Mononuclear cell (primary cell): ENCODE data around the gene POC1B. TPM values are rescaled to one million over a fixed set of nuclear protein-coding genes. Genes with fewer than 3 reads are reported as not detected.

ENCODE experiments used
- H3K27me3 ChIP-seq: 2 replicates; pipeline ENCODE4 v1.6.0; 2011; ENCODE audit warnings: low read length, control low read depth; ENCODE audit not compliant: insufficient read depth
- H3K4me1 ChIP-seq: 2 replicates; pipeline ENCODE4 v1.5.1; 2011; ENCODE audit warnings: mild to moderate bottlenecking, low read length, control low read depth; ENCODE audit not compliant: insufficient read depth
- H3K4me3 ChIP-seq: 2 replicates; pipeline ENCODE4 v1.5.1; 2011; ENCODE audit warnings: mild to moderate bottlenecking, low read length, moderate library complexity
- H3K9me3 ChIP-seq: 2 replicates; pipeline ENCODE4 v1.5.1; 2011; ENCODE audit warnings: low read depth, mild to moderate bottlenecking, control low read depth, low read length
- total RNA-seq: library from RNA; depleted of rRNA; stranded (reverse); fragments of >200 nt; gene quantifications from one replicate; pipeline ENCODE4 v1.2.3, GENCODE V29; 2012

POC1B gene
- 49.1 TPM for total RNA-seq

DNA sequence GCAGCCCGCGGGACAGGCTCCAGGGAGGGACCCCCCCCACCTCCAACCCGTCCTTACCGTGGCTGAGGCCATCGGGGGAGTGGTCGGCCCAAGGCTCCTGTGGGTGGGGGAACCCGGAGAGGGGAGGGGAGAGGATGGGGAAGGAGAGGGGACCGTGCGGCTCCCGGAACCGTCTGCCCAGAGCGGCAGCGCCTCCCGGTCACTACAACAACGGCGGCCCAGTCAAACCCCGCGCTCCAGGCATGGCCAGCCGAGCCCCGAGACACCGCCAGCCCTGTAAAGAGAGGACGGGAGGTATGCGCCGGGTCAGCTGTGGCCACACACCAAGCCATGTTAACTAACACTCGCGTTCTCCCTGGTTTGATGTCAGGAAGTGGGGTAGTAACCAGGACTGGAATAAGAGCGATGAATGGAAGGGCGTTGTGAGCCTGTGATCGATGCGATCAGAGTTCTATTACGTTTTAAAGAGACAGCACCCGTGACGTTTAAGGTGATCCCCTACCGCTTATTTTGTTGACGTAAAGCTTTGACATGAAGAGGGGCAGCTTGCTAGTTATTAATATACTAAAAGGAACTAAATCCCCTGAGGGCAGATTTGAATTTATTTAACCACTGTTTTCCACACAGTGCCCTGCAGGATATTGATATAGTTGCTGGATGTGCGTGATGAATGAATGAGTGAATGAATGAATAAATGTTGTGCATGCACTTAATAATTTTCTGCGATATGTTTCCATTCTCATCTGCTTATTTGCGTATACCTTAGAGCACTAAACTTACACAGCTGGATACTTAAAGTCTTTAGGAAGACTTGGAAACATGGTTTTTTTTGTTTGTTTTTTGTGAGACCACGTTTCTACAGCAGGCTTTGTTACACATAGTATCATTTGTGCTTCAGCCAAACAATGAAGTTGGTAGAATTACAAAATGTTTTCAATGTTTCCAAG, at the start of gene POC1B:
TSS of gene POC1B (minus strand) at position 224 of the 947 bp plus-strand sequence. CDS start at position 72, 152 bp downstream.
- H3K9me3 ChIP-seq, result no peaks in the 10 kb centered on the region
- H3K27me3 ChIP-seq, result no peaks in the 10 kb centered on the region
- H3K4me1 ChIP-seq, result peaks cover 43% of the 10 kb centered on the region
- peak within 1 kb of the TSS; percentile 96 for H3K4me3 ChIP-seq

- no peak overlapping the region for H3K4me3 ChIP-seq
- no peaks in the 10 kb centered on the region for H3K4me1 ChIP-seq
- no peaks in the 10 kb centered on the region for H3K27me3 ChIP-seq
- no peaks in the 10 kb centered on the region for H3K9me3 ChIP-seq
Observed at GRCh38 chr12:89575374-89575773, 49.5 kb upstream of the POC1B start.

- no peaks in the 10 kb centered on the region for H3K9me3 ChIP-seq
Observed at GRCh38 chr12:89574736-89575208, 48.9 kb upstream of the POC1B start.

DNA sequence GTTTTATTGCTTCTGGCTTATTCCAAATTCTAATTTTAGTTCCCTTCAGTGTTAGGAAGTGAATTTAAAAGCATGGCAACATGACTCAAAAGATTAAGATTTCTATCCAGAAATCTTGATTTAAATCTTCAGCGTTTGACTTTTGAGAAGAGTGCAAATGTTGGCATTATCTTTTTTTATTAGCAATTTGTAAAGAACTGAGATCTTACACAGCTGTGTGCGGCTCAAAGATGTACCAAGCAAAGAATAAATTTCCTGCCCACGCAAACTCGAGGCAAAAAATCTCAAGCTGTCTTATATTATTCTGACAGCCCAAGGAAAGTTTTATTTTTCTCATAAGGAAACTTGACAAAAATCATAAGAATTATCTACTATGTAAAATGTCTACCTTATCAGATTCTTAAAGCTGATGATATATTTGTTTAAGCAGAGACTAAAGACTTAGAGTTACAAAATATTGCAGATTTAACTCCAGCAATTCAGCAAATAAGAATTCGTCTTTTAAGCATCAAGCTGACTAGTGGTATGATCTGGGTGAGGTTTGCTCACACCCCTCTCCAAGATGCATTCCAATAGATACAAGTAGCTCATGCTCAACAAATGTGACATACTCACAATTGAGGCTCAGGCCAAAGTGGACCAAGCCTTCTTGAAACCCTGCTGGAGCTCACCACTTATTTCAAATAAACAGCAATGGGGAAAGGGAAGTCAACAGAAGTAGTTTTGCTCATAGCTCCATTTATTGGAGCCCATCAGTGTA, 47.4 kb upstream of the POC1B start:
- Histone ChIP-seq H3K27me3 (no peaks in the 10 kb centered on the region), H3K4me1 (no peaks in the 10 kb centered on the region), H3K4me3 (no peak overlapping the region), H3K9me3 (no peaks in the 10 kb centered on the region)

More at GRCh38 chr12:89574736-89575208, 48.9 kb upstream of the POC1B start:
- H3K27me3 ChIP-seq, result no peaks in the 10 kb centered on the region
- H3K4me3 ChIP-seq, result no peak overlapping the region
- H3K4me1 ChIP-seq, result no peaks in the 10 kb centered on the region

- H3K9me3 ChIP-seq, result no peaks in the 10 kb centered on the region
- no peak overlapping the region for H3K4me3 ChIP-seq
- H3K4me1 ChIP-seq, result no peaks in the 10 kb centered on the region
- H3K27me3 ChIP-seq, result no peaks in the 10 kb centered on the region
Observed at GRCh38 chr12:89571491-89572195, 45.8 kb upstream of the POC1B start.

- Histone ChIP-seq H3K4me1 (no peaks in the 10 kb centered on the region), H3K27me3 (no peaks in the 10 kb centered on the region), H3K9me3 (no peaks in the 10 kb centered on the region), H3K4me3 (no peak overlapping the region)
Observed at GRCh38 chr12:89568484-89568883, 42.6 kb upstream of the POC1B start.

DNA sequence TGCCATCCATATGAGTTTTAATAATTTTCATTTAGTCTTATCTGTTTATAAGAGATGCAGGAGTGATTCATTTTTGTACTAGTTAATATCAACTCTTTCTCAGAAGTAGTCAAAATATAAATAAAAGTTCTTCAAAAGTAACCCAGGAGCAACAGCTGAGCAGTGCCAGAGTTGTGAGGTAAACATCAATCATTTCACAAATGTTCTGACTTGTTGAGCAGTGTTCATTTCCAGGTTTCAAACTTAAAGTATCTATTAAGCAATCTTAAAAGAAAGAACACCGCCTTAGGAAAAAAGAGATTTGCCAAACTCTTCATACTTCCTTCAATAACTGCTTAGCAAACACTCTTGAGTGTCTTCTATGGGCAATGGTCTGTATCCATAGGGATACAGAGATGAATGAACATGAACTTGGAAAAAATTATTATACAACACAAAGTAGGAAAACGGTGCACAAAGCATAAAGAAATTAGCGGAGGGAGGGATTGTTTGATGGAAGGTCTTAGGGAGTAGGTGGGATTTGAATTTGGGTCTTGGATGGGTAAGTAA, 41.9 kb upstream of the POC1B start:
- Histone ChIP-seq H3K27me3 (no peaks in the 10 kb centered on the region), H3K4me3 (no peak overlapping the region), H3K9me3 (no peaks in the 10 kb centered on the region)

GRCh38 chr12:89566615-89567014, 40.8 kb upstream of the POC1B start:
- no peaks in the 10 kb centered on the region for H3K4me1 ChIP-seq
- H3K9me3 ChIP-seq, result no peaks in the 10 kb centered on the region
- no peak overlapping the region for H3K4me3 ChIP-seq
- H3K27me3 ChIP-seq, result no peaks in the 10 kb centered on the region

More for the DNA sequence above, 41.9 kb upstream of the POC1B start:
- H3K4me1 ChIP-seq, result no peaks in the 10 kb centered on the region

DNA sequence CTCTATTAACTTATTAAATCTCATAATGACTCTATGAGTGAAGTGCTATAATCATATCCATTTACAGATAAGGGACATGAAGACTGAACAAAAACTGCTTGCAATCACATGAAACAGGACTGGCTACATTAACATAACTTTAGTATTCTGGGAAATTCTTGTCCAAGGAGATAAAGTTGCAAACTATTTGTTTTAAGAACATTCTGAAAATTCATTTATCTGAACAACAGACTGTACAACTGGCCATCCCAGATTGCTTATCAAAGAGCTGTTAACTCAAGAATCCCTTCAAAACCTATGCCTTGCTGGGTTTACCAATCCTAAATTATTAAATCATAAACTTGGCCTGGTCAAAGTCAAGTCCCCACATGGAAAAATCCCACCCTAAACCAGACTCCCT, 39.2 kb upstream of the POC1B start:
- Histone ChIP-seq H3K4me1 (no peaks in the 10 kb centered on the region), H3K27me3 (no peaks in the 10 kb centered on the region)

DNA sequence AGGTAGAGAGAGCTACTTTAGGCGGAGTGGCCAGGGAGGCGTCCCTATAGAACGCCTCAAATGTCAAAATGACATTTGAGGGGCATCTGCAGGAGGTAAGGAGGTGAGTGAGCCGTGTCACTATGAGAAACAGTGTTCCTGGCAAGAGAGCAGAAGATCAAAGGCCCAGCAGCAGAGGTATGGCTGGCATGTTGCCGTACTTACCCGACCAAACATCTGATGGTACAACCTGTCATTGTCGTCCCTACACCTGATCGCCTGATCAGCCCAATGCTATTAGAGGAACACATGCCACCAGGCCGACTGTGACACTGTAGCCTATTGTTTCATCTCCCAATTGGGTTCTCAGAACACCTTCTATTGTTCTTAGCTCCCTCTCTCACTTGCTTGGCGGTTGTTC, 33.9 kb upstream of the POC1B start:
- Histone ChIP-seq H3K4me1 (no peaks in the 10 kb centered on the region), H3K27me3 (no peaks in the 10 kb centered on the region), H3K4me3 (no peak overlapping the region), H3K9me3 (no peaks in the 10 kb centered on the region)

More for the DNA sequence above, 39.2 kb upstream of the POC1B start:
- Histone ChIP-seq H3K4me3 (no peak overlapping the region), H3K9me3 (no peaks in the 10 kb centered on the region)

DNA sequence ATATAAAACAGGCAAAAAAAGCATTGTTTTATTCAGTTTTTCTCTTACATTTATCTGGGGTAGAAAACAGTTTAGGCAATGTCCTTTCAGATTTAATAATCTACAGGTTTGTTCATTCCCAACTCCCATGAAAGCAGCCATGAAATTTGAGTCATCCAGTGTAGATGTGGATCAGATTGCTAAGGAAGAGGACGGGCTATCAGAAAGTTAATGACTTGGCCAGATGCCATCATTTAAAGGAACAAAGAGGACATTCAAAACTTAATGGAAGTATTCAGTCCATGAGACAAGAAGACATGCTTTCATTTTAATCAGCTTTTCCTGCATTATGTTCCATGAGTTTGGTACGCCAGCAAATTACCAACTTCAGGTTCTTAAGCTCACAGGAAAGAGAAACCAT, 31.1 kb upstream of the POC1B start:
- H3K4me1 ChIP-seq, result no peaks in the 10 kb centered on the region

DNA sequence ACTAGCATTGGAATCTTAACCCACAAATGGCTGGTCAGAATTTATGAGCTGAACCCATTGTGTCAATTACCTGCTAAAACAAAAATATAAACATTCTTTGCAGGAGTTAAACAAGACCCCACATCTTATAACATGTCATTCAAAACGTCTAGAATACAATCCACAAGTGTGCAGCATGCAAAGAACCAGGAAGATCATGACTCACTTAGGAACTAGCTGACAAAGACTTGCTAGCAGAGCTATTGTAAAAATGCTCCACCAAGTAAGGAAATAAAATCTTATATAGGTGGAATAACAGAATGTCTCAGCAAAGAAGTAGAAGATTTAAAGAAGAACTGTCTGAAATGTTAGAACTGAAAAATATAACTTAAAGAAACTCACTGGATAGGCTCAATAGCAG, 26.5 kb upstream of the POC1B start:
- Histone ChIP-seq H3K4me3 (no peak overlapping the region), H3K27me3 (no peaks in the 10 kb centered on the region), H3K4me1 (no peaks in the 10 kb centered on the region), H3K9me3 (no peaks in the 10 kb centered on the region)

More for the DNA sequence above, 31.1 kb upstream of the POC1B start:
- no peaks in the 10 kb centered on the region for H3K9me3 ChIP-seq
- no peaks in the 10 kb centered on the region for H3K27me3 ChIP-seq
- no peak overlapping the region for H3K4me3 ChIP-seq

- H3K4me1 ChIP-seq, result no peaks in the 10 kb centered on the region
- H3K9me3 ChIP-seq, result no peaks in the 10 kb centered on the region
- H3K27me3 ChIP-seq, result no peaks in the 10 kb centered on the region
- no peak overlapping the region for H3K4me3 ChIP-seq
Observed at GRCh38 chr12:89551747-89552146, 25.9 kb upstream of the POC1B start.

- Histone ChIP-seq H3K4me3 (no peak overlapping the region), H3K4me1 (no peaks in the 10 kb centered on the region), H3K9me3 (no peaks in the 10 kb centered on the region), H3K27me3 (no peaks in the 10 kb centered on the region)
Observed at GRCh38 chr12:89547101-89547500, 21.3 kb upstream of the POC1B start.
